HS-27A (cell line): ENCODE data around the gene GUCA2B.

Experiments used
- DNase-seq: peaks from one replicate; pipeline ENCODE4 v3.0.0-alpha.2; 2012; ENCODE audit warnings: low read depth, missing footprints

The GUCA2B gene

GRCh38 chr1:42186152-42186551, 32.9 kb downstream of the GUCA2B start:
- DNase-seq = no peak

- no peak for DNase-seq
Observed at GRCh38 chr1:42189931-42190853, 37.0 kb downstream of the GUCA2B start.

- DNase-seq = no peak
Observed at GRCh38 chr1:42191319-42191718, 38.1 kb downstream of the GUCA2B start.

GRCh38 chr1:42192106-42192505, 38.9 kb downstream of the GUCA2B start:
- DNase-seq = no peak

GRCh38 chr1:42195841-42196240, 42.6 kb downstream of the GUCA2B start:
- DNase-seq = no peak

GRCh38 chr1:42198251-42198650, 45.0 kb downstream of the GUCA2B start:
- DNase-seq = no peak

- DNase-seq = no peak
Observed at GRCh38 chr1:42201986-42202385, 48.8 kb downstream of the GUCA2B start.
